GM18870 (cell line): Measurements from ENCODE around the gene BATF2.
"Not testable (repeated sequence)": the region's sequence is repeated elsewhere in the genome, so short reads cannot be mapped to it uniquely, and the experiment has no call there.

Experiments used
- ATAC-seq: cut with Tn5 transposase; IDR thresholded peaks from one replicate; pipeline ENCODE4 v1.9.1; 2021; ENCODE audit warnings: moderate library complexity; ENCODE audit not compliant: unreplicated experiment

BATF2 gene

GRCh38 chr11:65013888-65014725 is 17.3 kb upstream of the BATF2 start, which contains the start of gene ARL2:
Gene ARL2 (plus strand): TSS chr11:65014160. CDS start chr11:65014208, 48 bp downstream.
- peak; percentile 64 for ATAC-seq

- peak; percentile 67 for ATAC-seq
Measured at GRCh38 chr11:65013130-65013887, 16.5 kb upstream of the BATF2 start.

- ATAC-seq: no peak
Measured at GRCh38 chr11:65008873-65009272, 12.1 kb upstream of the BATF2 start.

GRCh38 chr11:65008016-65008415 is 11.2 kb upstream of the BATF2 start:
- ATAC-seq: no peak

GRCh38 chr11:65003968-65004367 is 7.2 kb upstream of the BATF2 start:
- ATAC-seq: not testable (repeated sequence)

GRCh38 chr11:65003282-65003681 is 6.5 kb upstream of the BATF2 start:
- ATAC-seq: no peak

GRCh38 chr11:65002706-65003105 is 5.9 kb upstream of the BATF2 start:
- ATAC-seq: no peak

- ATAC-seq: no peak
Measured at GRCh38 chr11:64999478-64999877, 2.7 kb upstream of the BATF2 start.

GRCh38 chr11:64998690-64999431 is 2.1 kb upstream of the BATF2 start:
- ATAC-seq: no peak

GRCh38 chr11:64998141-64998540 is 1.4 kb upstream of the BATF2 start:
- ATAC-seq: no peak

- ATAC-seq: no peak
Measured at GRCh38 chr11:64996327-64996709, 453 bp downstream of the BATF2 start.

GRCh38 chr11:64994318-64994717 is 2.5 kb downstream of the BATF2 start:
- ATAC-seq: no peak

GRCh38 chr11:64990222-64990923 is 6.4 kb downstream of the BATF2 start:
- no peak for ATAC-seq

GRCh38 chr11:64989416-64989815 is 7.4 kb downstream of the BATF2 start:
- no peak for ATAC-seq

GRCh38 chr11:64987998-64988854 is 8.5 kb downstream of the BATF2 start:
- no peak for ATAC-seq

GRCh38 chr11:64983339-64983738 is 13.4 kb downstream of the BATF2 start:
- not testable (repeated sequence) for ATAC-seq

- no peak for ATAC-seq
Measured at GRCh38 chr11:64976651-64977050, 20.1 kb downstream of the BATF2 start.

GRCh38 chr11:64974124-64974523 is 22.6 kb downstream of the BATF2 start:
- no peak for ATAC-seq

- no peak for ATAC-seq
Measured at GRCh38 chr11:64971421-64972233, 25.1 kb downstream of the BATF2 start, which contains the start of gene MAJIN. Gene MAJIN (minus strand): TSS chr11:64972108. CDS start chr11:64959405, 12,703 bp downstream.
